NCI-H2196 (cell line): ENCODE data around the gene GDAP1L1.
"Not testable (repeated sequence)": the region's sequence is repeated elsewhere in the genome, so short reads cannot be mapped to it uniquely, and the experiment has no call there.

Source experiments
- DNase-seq: peaks from one replicate; lab custom pipeline; 2025; ENCODE audit not compliant: unreplicated experiment; lab: John Stamatoyannopoulos, UW

Gene GDAP1L1

DNA sequence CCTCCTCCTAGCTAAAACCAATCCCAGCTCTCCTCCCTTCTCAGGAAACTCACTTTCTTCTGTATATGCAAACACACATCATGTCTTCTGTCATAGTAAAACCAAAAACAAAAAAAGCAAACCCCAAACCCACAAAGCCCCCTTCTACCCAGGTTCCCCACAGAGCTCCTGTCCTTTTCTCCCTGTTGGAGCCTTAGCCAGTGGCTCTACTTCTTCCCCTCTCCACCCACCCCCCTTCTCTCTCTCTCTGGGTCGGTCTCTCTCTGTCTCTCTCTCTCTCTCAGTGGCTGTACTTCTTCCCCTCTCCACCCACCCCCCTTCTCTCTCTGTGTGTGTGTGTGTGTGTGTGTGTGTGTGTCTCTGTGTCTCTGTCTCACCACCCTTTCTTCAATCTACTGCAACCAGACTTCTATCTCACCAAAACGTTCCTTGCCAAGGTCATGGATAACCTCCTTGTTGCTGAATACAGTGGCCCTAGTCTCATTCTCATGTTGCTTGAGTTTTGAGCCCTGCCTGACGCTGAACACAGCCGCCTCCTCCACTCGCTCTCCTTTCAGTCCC, 27.9 kb upstream of the GDAP1L1 start:
- no peak for DNase-seq

DNA sequence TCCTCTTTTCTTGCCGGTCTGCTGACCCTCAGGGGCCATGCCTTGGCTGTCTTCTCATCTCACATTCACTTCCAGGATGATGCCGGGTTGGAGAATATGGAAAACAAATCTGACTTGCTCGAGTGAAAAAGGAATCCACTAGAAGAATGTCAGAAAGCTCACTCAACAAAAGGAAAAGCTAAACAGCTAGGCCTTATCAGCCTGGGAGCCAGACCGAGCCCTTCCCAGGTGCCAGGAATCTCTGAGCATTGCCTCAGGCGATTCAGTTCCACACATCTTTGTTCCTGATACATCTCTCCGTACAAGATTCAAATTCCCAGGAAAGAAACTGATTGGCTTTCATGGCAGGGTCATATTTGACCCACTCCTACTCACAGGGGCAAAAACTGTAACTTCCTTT, 27.3 kb upstream of the GDAP1L1 start:
- no peak for DNase-seq

DNA sequence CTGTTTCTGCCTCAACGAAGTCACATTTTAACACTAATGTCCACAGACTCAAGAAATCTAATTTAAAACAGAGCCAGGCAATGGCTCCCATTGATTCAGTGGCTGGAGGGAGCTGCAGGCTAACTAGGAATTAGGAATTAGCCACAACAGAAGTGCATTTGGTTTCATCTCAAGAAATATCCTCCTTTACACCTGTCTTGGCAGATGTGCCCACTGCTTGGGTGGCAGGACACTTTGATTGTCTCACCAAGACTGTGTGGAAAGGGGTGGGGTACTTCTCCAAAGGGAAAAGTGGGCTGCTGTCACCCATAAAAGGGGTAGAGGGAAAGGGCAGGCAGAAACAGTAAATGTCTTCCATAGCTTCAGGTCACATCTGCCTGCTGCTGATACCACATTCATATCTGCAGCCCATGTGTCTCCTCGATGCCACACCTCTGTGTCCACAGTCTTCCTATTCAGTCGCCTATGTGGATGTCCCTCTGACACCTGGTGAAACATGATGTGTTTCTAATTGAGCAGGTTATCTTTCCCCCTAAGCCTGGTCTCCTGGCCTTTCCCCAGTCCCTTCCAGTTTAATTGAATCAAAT, 25.6 kb upstream of the GDAP1L1 start:
- no peak for DNase-seq

- no peak for DNase-seq
Measured at GRCh38 chr20:44222027-44222426, 25.1 kb upstream of the GDAP1L1 start.

- no peak for DNase-seq
Measured at GRCh38 chr20:44222633-44223368, 24.3 kb upstream of the GDAP1L1 start.

DNA sequence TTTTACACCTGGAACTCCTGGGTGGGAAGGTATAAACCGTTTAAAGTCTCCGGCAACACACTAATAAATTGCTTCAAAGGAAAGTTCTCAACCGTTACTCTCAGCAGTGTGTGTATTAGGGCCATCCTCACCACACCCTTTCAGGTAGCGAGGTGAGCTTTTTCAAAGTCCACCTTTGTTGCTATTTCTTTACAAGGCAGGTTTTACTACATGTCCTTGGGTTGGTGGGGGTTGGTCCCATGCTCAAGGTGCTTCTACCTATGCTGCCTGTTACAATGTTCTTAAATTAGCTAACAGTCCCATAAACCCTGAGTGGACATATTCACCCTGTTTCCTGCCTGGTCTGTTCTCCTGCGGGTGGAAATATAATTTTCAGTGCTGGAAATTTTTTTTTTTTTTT, 23.4 kb upstream of the GDAP1L1 start:
- no peak for DNase-seq

GRCh38 chr20:44224637-44225036, 22.5 kb upstream of the GDAP1L1 start:
- DNase-seq: no peak

DNA sequence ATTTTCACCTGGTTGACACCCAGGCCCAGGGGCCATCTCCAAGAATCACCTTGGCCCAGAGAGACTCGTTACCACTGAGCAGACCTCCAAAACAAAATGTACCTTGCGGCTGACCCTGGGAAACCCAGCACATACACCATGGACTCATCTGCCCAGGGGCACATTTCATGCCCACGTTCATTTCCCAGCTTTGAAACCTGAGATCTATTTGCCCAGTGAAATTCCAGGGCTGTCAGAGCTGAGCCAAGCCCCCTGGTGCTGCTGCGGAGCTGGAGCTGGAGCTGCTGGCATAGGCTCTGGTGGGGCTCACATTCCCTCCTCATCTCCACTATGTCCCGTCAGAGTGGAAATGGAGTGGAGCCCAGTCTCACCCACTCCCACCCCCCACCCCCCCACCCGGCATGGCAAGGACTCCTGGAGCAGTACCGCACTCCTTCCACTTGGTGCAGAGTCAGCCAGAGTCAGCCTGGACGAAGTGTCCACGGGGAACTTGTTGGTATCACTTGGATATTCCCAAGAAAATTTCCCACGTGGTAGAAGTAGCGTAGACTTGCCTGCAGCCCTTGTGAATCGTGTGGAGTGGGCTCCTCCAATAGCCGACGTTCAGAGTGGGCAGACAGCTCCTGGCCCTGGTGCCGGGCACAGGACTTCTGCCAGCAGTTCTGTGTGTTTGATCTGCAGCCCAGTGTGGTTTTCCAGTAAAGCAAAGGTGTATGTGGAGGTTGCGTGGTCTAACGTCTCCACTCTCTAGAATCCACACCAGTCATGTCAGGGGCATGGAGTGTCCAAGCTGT, 18.4 kb upstream of the GDAP1L1 start:
- DNase-seq: no peak

DNA sequence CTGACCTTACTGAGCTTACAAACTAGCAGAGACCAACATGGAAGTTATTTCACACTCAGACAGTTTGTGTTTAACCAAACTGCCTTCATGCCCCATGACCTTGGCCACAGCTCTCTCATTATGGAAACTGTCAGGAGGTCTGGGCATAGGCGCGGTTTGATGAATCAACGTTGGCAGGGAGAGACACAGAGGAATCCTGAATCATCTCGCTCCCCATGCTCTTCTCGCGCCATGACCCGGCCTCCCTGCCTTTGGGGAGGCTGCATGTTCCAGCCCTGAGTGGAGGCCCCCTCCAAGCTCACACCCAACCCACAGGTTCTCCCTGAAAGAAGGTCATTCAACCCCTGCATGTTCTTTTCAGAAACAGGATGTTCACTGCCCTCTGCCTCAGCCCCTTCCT, 15.9 kb upstream of the GDAP1L1 start:
- DNase-seq: no peak

DNA sequence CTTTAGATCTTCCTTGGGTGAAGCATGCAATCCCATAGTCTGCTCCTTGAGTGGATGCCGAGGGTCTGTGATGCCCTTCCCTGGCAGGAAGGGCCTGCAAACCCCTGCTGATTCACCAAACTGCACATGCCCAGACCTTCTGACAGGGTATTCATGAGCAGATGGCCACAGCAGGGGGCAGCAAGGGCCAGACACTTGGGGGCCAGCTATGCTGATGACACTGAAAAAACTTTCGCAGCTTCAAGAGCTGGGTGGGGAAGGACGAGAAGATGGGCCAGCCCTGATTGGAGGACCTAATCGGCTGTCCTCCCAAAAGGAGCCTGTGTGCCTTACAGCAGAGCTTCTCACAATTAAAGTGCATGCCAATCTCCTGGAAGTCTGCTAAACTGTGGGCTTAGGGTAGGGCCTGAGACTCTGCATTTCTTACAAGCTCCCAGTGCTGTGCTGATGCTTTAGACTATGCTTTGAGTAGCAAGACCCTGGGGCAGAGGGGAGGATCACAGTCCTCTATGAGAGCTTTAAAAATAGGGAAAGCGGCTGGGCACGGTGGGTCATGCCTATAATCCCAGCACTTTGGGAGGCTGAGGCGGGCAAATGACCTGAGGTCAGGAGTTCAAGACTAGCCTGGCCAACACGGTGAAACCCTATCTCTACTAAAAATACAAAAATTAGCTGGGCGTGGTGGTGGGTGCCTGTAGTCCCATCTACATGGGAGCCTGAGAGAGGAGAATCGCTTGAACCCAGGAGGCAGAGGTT, 15.2 kb upstream of the GDAP1L1 start:
- no peak for DNase-seq

DNA sequence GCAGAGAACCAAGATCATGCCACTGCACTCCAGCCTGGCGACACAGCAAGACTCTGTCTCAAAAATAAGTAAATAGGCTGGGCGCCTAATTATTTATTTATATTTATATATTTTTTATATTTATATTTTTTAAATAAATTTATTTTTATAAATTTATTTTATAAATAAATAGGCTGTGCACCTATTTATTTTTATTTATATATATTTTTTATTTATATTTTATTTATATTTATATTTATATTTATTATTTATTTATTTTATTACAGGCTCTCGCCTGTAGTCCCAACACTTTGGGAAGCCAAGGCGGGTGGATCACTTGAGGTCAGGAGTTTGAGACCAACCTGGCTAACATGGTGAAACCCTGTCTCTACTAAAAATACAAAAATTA, 14.6 kb upstream of the GDAP1L1 start:
- DNase-seq: not testable (repeated sequence)

DNA sequence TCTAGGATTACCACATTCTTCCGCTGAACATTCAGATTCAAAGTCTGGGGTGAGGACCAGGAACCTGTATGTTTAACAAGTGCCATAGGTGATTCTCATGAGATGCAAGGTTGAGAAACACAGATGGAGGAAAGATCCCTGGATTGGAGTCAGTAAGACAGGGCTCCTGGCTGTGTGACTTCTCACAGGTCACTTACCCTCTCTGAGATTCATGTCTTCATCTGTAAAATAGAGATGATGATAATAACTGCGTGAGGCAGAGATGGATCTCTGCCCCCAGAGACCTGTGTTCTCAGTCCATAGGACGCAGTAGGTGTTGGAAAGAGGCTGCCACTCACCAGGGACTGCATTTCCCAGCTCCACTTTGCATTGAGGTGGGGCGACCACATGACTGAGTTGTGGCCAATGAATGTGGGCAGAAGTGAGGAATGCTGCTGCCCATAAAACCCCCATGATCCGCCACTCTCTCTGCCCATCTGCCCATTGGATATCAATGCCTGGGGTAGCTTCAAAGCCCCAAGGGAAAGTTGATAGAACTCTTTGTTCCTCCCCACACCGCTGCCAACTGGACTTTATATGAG, 13.6 kb upstream of the GDAP1L1 start:
- DNase-seq: no peak

GRCh38 chr20:44234566-44235317, 12.4 kb upstream of the GDAP1L1 start:
- DNase-seq: no peak

- no peak for DNase-seq
Measured at GRCh38 chr20:44235702-44236101, 11.4 kb upstream of the GDAP1L1 start.

DNA sequence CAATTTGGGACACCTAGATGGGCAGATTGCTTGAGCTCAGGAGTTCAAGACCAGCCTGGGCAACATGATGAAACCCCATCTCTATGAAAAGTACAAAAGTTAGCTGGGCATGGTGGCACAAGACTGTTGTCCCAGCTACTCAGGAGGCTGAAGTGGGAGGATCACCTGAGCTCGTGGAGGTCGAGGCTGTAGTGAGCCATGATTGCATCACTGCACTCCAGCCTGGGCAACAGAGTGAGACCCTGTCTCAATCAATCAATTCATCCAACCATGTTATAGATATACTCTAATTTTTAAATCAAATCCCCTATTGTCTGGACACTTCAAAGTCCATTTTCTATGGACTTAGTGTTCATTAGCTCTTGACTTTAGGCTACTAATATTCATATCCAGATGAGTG, 10.3 kb upstream of the GDAP1L1 start:
- DNase-seq: not testable (repeated sequence)

DNA sequence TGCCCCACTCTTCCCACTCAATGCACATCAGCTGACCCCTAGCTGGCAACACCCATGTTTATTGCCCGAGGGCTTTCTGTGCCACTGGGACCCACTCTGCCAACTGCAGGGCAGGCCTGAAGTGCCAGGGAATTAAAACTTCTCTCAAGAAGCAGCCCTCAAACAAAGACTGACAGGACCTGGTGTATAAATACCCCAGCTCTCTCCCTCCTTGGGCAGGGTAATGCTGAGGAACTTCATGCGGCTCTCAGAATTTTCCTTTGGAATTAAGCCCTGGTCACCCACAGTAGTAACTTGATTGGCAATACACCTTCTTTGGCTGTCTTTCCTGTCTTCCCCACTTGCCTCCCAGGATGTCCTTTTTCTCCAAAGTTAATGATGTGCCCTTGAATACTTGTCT, 5.3 kb upstream of the GDAP1L1 start:
- no peak for DNase-seq

DNA sequence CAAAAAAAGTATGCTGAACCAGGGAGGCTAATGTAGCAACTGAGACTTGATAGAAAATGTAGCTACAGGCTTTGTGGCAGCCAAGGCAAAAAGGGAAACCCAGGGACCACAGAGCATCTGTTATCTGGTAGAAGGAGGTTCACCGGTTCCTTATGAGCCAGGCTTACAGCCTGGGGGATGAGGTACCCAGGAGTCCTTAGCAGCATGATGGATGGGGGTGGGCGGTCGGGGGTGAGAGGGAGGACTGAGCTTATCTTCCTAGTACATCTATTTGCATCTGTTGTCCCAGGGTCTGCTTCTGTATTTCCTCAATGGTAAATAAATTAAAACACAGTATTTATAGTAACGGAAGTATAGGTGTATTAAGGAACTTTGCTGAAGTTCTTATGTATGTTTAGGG, 1.1 kb upstream of the GDAP1L1 start:
- no peak for DNase-seq

DNA sequence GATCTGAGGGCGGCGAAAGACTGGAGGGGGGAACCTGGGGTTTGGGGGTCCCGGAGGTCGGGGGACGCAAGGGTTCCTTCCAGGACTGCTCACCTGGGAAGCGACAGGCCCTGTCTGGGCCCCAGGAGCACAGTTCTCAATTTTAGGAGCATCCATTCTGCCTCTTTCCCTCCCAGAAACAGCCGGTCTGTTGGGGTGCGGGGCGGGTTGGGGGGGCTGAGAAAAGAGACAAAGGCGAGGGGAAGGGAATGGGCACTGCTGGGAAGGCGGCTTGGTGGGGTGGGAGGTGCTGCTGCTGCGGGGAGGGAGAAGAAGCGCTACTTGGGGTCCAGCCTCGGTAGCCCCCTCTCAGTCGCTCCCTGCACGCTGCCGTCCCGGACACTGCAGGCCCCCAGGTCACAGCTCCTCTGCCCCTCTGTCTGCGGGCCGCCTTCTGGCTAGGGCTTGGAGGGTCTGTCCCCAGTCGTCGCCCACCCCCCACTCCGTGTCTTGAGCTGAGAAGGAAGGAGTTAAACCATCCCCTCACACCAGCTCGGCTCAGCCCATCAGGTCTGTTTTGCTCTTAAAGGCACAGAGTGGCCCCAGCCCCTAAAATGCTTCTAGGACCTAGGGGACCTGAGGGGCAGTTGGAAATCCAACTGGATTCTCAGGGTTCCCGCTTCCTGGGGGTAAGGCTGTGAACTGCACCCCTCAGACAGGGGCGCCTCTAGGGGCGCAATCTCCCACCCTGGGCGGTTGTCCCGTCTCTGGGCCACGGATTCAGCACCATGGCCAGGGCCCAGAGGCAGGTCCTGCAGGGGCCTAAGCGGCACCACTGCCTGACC, 690 bp downstream of the GDAP1L1 start:
- no peak for DNase-seq

- no peak for DNase-seq
Measured at GRCh38 chr20:44248410-44248759, 1.3 kb downstream of the GDAP1L1 start.
